MM.1S (cell line): ENCODE measurements around the gene RPL6.

Experiments used
- DNase-seq: peaks from one replicate; pipeline ENCODE4 v3.0.0-alpha.2; 2015
- H2AFZ ChIP-seq: fragments of 300-600 bp; sonication (generic); 2 replicates; pipeline ENCODE4 v1.6.0; 2016; ENCODE audit warnings: antibody characterized with exemption, low read length
- H3F3A ChIP-seq: fragments of 300-600 bp; sonication (generic); 2 replicates; pipeline ENCODE4 v1.6.1; 2016; ENCODE audit warnings: mild to moderate bottlenecking, antibody characterized with exemption, low read length, moderate library complexity, mixed read lengths; ENCODE audit not compliant: insufficient read depth
- H3K27ac ChIP-seq: fragments of 300-600 bp; sonication (generic); 2 replicates; pipeline ENCODE4 v1.5.1; 2016; ENCODE audit warnings: mild to moderate bottlenecking, low read length
- H3K27me3 ChIP-seq: fragments of 300-600 bp; sonication (generic); replicated peaks from 2 replicates; pipeline ENCODE4 v1.6.0; 2016; ENCODE audit warnings: low read length; ENCODE audit not compliant: insufficient read depth
- H3K36me3 ChIP-seq: fragments of 300-600 bp; sonication (generic); replicated peaks from 2 replicates; pipeline ENCODE4 v1.6.1; 2016; ENCODE audit warnings: mild to moderate bottlenecking, low read length, mixed read lengths; ENCODE audit not compliant: insufficient read depth
- H3K4me1 ChIP-seq: fragments of 300-600 bp; sonication (generic); 2 replicates; pipeline ENCODE4 v1.6.1; 2016; ENCODE audit warnings: low read length, mixed read lengths
- H3K4me2 ChIP-seq: fragments of 300-600 bp; sonication (generic); 2 replicates; pipeline ENCODE4 v1.6.0; 2016; ENCODE audit warnings: low read depth, low read length
- H3K4me3 ChIP-seq: fragments of 300-600 bp; sonication (generic); 2 replicates; pipeline ENCODE4 v1.5.1; 2016; ENCODE audit warnings: low read length, mixed read lengths
- H3K79me2 ChIP-seq: fragments of 300-600 bp; sonication (generic); 2 replicates; pipeline ENCODE4 v1.6.1; 2016; ENCODE audit warnings: mixed run types, low read length, mixed read lengths
- H3K9ac ChIP-seq: fragments of 300-600 bp; sonication (generic); 2 replicates; pipeline ENCODE4 v1.6.1; 2016; ENCODE audit warnings: low read length, mixed read lengths
- H3K9me2 ChIP-seq: fragments of 300-600 bp; sonication (generic); replicated peaks from 2 replicates; pipeline ENCODE4 v1.6.1; 2016; ENCODE audit warnings: mild to moderate bottlenecking, low read length, mixed read lengths; ENCODE audit not compliant: insufficient read depth
- H3K9me3 ChIP-seq: fragments of 300-600 bp; sonication (generic); replicated peaks from 2 replicates; pipeline ENCODE4 v1.6.1; 2016; ENCODE audit warnings: mild to moderate bottlenecking, low read length, mixed read lengths; ENCODE audit not compliant: insufficient read depth
- H4K20me1 ChIP-seq: fragments of 300-600 bp; sonication (generic); 2 replicates; pipeline ENCODE4 v1.6.1; 2016; ENCODE audit warnings: mild to moderate bottlenecking, low read length, moderate library complexity, mixed read lengths; ENCODE audit not compliant: insufficient read depth
- EZH2 ChIP-seq: fragments of 300-600 bp; sonication (generic); optimal IDR thresholded peaks from 2 replicates; pipeline ENCODE3; 2017; ENCODE audit warnings: low read depth, mild to moderate bottlenecking, antibody characterized with exemption, low read length, mixed read lengths
- EZH2phosphoT487 ChIP-seq: fragments of 300-600 bp; sonication (generic); IDR thresholded peaks from 2 replicates; pipeline ENCODE4 v1.6.1; 2018; ENCODE audit warnings: antibody characterized with exemption, low read length
- TF ChIP-seq, protein P1 (sequence below): fragments of 300-600 bp; sonication (generic); IDR thresholded peaks from 2 replicates; pipeline ENCODE4 v1.5.1; 2016; ENCODE audit warnings: antibody characterized with exemption, low read length, mixed read lengths

The RPL6 gene

DNA sequence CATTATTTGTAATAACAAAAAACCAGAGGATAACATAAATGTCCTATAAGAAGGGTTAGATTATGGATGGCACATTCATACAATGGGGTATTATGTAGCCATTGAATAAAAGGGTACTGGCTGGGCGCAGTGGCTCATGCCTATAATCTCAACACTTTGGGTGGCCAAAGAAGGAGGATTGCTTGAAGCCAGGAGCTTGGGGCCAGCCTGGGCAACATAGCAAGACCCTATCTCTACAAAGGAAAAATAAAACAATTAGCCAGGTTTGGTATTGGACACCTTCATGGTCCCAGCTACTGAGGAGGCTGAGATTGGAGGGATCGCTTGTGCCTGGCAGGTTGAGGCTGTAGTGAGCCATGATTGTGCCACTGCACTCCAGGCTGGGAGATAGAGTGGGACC lies 24.1 kb upstream of the RPL6 start:
- Histone ChIP-seq H3K9me3 (no peaks in the 10 kb centered on the region), H3K27ac (no peak overlapping the region), H3K4me3 (no peak overlapping the region), H4K20me1 (no peaks in the 10 kb centered on the region), H3K36me3 (no peaks in the 10 kb centered on the region), H3K4me2 (no peak overlapping the region), H3K4me1 (no peaks in the 10 kb centered on the region), H3K79me2 (peaks cover 50% of the 10 kb centered on the region), H3K27me3 (no peaks in the 10 kb centered on the region), H2AFZ (no peak overlapping the region), H3K9ac (no peak overlapping the region), H3F3A (no peaks in the 10 kb centered on the region), H3K9me2 (no peaks in the 10 kb centered on the region)
- DNase-seq, result no peak
- TF ChIP-seq EZH2phosphoT487 (no peak), EZH2 (no peak)
- TF ChIP-seq, protein P1, sequence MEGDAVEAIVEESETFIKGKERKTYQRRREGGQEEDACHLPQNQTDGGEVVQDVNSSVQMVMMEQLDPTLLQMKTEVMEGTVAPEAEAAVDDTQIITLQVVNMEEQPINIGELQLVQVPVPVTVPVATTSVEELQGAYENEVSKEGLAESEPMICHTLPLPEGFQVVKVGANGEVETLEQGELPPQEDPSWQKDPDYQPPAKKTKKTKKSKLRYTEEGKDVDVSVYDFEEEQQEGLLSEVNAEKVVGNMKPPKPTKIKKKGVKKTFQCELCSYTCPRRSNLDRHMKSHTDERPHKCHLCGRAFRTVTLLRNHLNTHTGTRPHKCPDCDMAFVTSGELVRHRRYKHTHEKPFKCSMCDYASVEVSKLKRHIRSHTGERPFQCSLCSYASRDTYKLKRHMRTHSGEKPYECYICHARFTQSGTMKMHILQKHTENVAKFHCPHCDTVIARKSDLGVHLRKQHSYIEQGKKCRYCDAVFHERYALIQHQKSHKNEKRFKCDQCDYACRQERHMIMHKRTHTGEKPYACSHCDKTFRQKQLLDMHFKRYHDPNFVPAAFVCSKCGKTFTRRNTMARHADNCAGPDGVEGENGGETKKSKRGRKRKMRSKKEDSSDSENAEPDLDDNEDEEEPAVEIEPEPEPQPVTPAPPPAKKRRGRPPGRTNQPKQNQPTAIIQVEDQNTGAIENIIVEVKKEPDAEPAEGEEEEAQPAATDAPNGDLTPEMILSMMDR, result no peak

GRCh38 chr12:112431965-112432364 lies 22.6 kb upstream of the RPL6 start:
- peaks cover 49% of the 10 kb centered on the region for H3K79me2 ChIP-seq
- no peak for DNase-seq

GRCh38 chr12:112430929-112431328 lies 21.5 kb upstream of the RPL6 start:
- no peak overlapping the region for H2AFZ ChIP-seq
- H3K36me3 ChIP-seq, result no peaks in the 10 kb centered on the region
- no peak overlapping the region for H3K9ac ChIP-seq
- no peak overlapping the region for H3K4me3 ChIP-seq
- no peaks in the 10 kb centered on the region for H3F3A ChIP-seq
- H3K27ac ChIP-seq, result no peak overlapping the region
- H3K9me2 ChIP-seq, result no peaks in the 10 kb centered on the region
- H3K79me2 ChIP-seq, result peaks cover 54% of the 10 kb centered on the region
- H4K20me1 ChIP-seq, result no peaks in the 10 kb centered on the region
- H3K4me1 ChIP-seq, result no peaks in the 10 kb centered on the region
- H3K4me2 ChIP-seq, result no peak overlapping the region
- no peaks in the 10 kb centered on the region for H3K9me3 ChIP-seq
- no peaks in the 10 kb centered on the region for H3K27me3 ChIP-seq
- no peak for DNase-seq
- TF ChIP-seq EZH2, result no peak
- no peak for TF ChIP-seq EZH2phosphoT487
- TF ChIP-seq, protein P1, result no peak

More at GRCh38 chr12:112431965-112432364, 22.6 kb upstream of the RPL6 start:
- Histone ChIP-seq H4K20me1 (no peaks in the 10 kb centered on the region), H3K9ac (no peak overlapping the region), H3K9me2 (no peaks in the 10 kb centered on the region), H3F3A (no peaks in the 10 kb centered on the region), H3K27me3 (no peaks in the 10 kb centered on the region), H3K4me1 (no peaks in the 10 kb centered on the region), H3K4me3 (no peak overlapping the region), H2AFZ (no peak overlapping the region), H3K36me3 (no peaks in the 10 kb centered on the region), H3K27ac (no peak overlapping the region), H3K9me3 (no peaks in the 10 kb centered on the region), H3K4me2 (no peak overlapping the region)
- TF ChIP-seq EZH2phosphoT487 (no peak), EZH2 (no peak)
- TF ChIP-seq, protein P1, result no peak
